Liver (tissue), 9 donors: ENCODE measurements around the gene LRRC61. TPM values are rescaled to one million over a fixed set of nuclear protein-coding genes. Genes with fewer than 3 reads are reported as not detected.

ENCODE experiments used
- DNase-seq: peaks from one replicate; pipeline ENCODE4 v3.0.0-alpha.2; 2017; ENCODE audit warnings: low spot score
- H3K27ac ChIP-seq, 2 donors: one replicate each; pipeline ENCODE4 v1.7.0; 2013; ENCODE audit warnings: inconsistent platforms in 2 of 2, low read length in 2 of 2, control low read depth in 1 of 2, low read depth in 1 of 2, mild to moderate bottlenecking in 1 of 2
- H3K27me3 ChIP-seq, 4 donors: one replicate each; pipeline versions ENCODE4 v1.6.1 to v1.7.0; 2013; ENCODE audit warnings: low read length in 3 of 4, inconsistent platforms in 1 of 4, mild to moderate bottlenecking in 1 of 4, moderate library complexity in 1 of 4; ENCODE audit not compliant: control insufficient read depth in 4 of 4, insufficient read depth in 4 of 4
- H3K36me3 ChIP-seq, 4 donors: one replicate each; pipeline versions ENCODE4 v1.6.1 to v1.7.0; 2013; ENCODE audit warnings: low read length in 3 of 4, mild to moderate bottlenecking in 3 of 4, low read depth in 1 of 4, moderate library complexity in 1 of 4; ENCODE audit not compliant: control insufficient read depth in 4 of 4, insufficient read depth in 3 of 4
- H3K4me1 ChIP-seq, 4 donors: one replicate each; pipeline versions ENCODE4 v1.6.1 to v1.7.0; 2013; ENCODE audit warnings: low read length in 3 of 4, mild to moderate bottlenecking in 3 of 4, moderate library complexity in 1 of 4; ENCODE audit not compliant: control insufficient read depth in 4 of 4, insufficient read depth in 4 of 4
- H3K4me3 ChIP-seq, 3 donors: one replicate each; pipeline versions ENCODE4 v1.6.1 to v1.7.0; 2013; ENCODE audit warnings: low read length in 3 of 3, control low read depth in 1 of 3, low read depth in 1 of 3, mild to moderate bottlenecking in 1 of 3
- H3K9ac ChIP-seq, 2 donors: one replicate each; pipeline ENCODE4 v1.7.0; 2013; ENCODE audit warnings: low read length in 2 of 2, mild to moderate bottlenecking in 2 of 2, moderate library complexity in 2 of 2, control low read depth in 1 of 2, low read depth in 1 of 2
- H3K9me3 ChIP-seq, 4 donors: one replicate each; pipeline versions ENCODE4 v1.6.1 to v1.7.0; 2013; ENCODE audit warnings: low read length in 3 of 4; ENCODE audit not compliant: control insufficient read depth in 4 of 4
- EGR1 ChIP-seq, 2 donors: IDR thresholded peaks; 2 replicates each; pipeline ENCODE4 v1.6.1; 2016 to 2018; ENCODE audit warnings: antibody characterized with exemption in 2 of 2, low read depth in 2 of 2
- FOXA1 ChIP-seq: IDR thresholded peaks from 2 replicates; pipeline ENCODE4 v1.6.1; 2016; ENCODE audit warnings: antibody characterized with exemption
- FOXA2 ChIP-seq: IDR thresholded peaks from 2 replicates; pipeline ENCODE4 v1.6.1; 2016; ENCODE audit warnings: antibody characterized with exemption
- GABPA ChIP-seq, 2 donors: IDR thresholded peaks in 1 of 2; conservative IDR thresholded peaks in 1 of 2; 2 replicates each; pipeline ENCODE4 v1.6.1; 2016; ENCODE audit warnings: antibody characterized with exemption in 2 of 2, mild to moderate bottlenecking in 1 of 2, moderate library complexity in 1 of 2
- HNF4G ChIP-seq: IDR thresholded peaks from 2 replicates; pipeline ENCODE4 v1.6.1; 2016; ENCODE audit warnings: antibody characterized with exemption
- JUND ChIP-seq, 2 donors: IDR thresholded peaks; 2 replicates each; pipeline ENCODE4 v1.6.1; 2016; ENCODE audit warnings: antibody characterized with exemption in 2 of 2
- NR2F2 ChIP-seq: IDR thresholded peaks from 2 replicates; pipeline ENCODE4 v1.6.1; 2016; ENCODE audit warnings: antibody characterized with exemption
- RAD21 ChIP-seq, 2 donors: IDR thresholded peaks; 2 replicates each; pipeline ENCODE4 v1.6.1; 2016; ENCODE audit warnings: antibody characterized with exemption in 2 of 2, mild to moderate bottlenecking in 2 of 2
- RXRA ChIP-seq, 2 donors: IDR thresholded peaks; 2 replicates each; pipeline ENCODE4 v1.6.1; 2017 to 2018; ENCODE audit warnings: antibody characterized with exemption in 2 of 2, mild to moderate bottlenecking in 1 of 2
- SP1 ChIP-seq: IDR thresholded peaks from 2 replicates; pipeline ENCODE4 v1.6.1; 2018; ENCODE audit warnings: antibody characterized with exemption, mild to moderate bottlenecking
- TAF1 ChIP-seq: conservative IDR thresholded peaks from 2 replicates; pipeline ENCODE4 v1.6.1; 2016; ENCODE audit warnings: antibody characterized with exemption, mild to moderate bottlenecking
- WGBS: extraction: QIAGEN DNeasy Blood & Tissue Kit; methylation state at CpG from one replicate; pipeline ENCODE4 v1.1.7; 2013; 5-methylcytosine and 5-hydroxymethylcytosine counted together
- polyA plus RNA-seq, 2 donors: library from polyadenylated mRNA; stranded (reverse) in 1 of 2; unstranded in 1 of 2; fragments of 200-250 nt in 1 of 2; fragments of >200 nt in 1 of 2; fragmentation: Nextera tagmentation in 1 of 2; extraction: Ambion mirVana in 1 of 2; gene quantifications; one replicate each; pipeline versions ENCODE4 v1.2.1 to v1.2.3, GENCODE V29; 2013 to 2015
- total RNA-seq, 2 donors: library from RNA; depleted of rRNA; stranded (reverse); fragments of >200 nt; gene quantifications; one replicate each; pipeline ENCODE4 v1.2.3, GENCODE V29; 2014
- TF ChIP-seq, protein P1 (sequence below): IDR thresholded peaks from 2 replicates; pipeline ENCODE4 v1.6.1; 2016; ENCODE audit warnings: antibody characterized with exemption, mild to moderate bottlenecking
- TF ChIP-seq, protein P2 (sequence below): IDR thresholded peaks from 2 replicates; pipeline ENCODE4 v1.6.1; 2016; ENCODE audit warnings: antibody characterized with exemption
- TF ChIP-seq, protein P3 (sequence below): fragments of 150-350 bp; IDR thresholded peaks from 2 replicates; pipeline ENCODE4 v1.5.1; 2017; ENCODE audit warnings: improper control_type of control experiment, low read depth, low read length; ENCODE audit not compliant: missing input control
- TF ChIP-seq, protein P4 (sequence below): IDR thresholded peaks from 2 replicates; pipeline ENCODE4 v1.6.1; 2016; ENCODE audit warnings: antibody characterized with exemption
- donor health status: healthy.
- donor health status: healthy.
- donor health status: healthy.
- donor health status: healthy.
- donor health status: healthy.

Gene LRRC61
- total and polyA plus RNA-seq, 4 donors: 12.0 to 21.0 (median 15.6) TPM

DNA sequence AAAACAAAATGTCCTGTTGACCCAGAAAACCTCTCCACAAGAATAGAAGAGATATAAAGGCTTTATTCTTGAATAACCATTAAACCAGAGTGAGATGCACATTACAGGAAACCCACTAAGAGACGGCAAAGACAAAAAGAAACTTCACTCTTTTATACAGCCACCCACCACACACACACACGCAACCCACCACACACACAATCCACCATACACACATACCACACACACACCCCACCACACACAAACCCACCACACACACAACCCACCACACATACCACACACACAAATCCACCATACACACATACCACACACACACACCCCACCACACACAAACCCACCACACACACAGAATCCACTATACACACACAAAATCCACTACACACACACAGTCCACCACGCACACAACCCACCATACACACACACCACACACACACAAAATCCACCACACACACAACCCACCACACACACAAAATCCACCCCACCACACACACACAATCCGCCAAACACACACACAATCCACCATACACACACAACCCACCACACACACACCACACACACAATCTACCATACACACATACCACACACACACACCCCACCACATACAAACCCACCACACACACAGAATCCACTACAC lies 36.0 kb downstream of the LRRC61 start:
- Histone ChIP-seq H3K4me1 (peaks cover 0 to 26% (median 18%) of the 10 kb centered on the region in 4 donors), H3K36me3 (no peaks in the 10 kb centered on the region), H3K4me3 (no peak overlapping the region), H3K27ac (no peak overlapping the region), H3K9ac (no peak overlapping the region), H3K9me3 (no peaks in the 10 kb centered on the region), H3K27me3 (no peaks in the 10 kb centered on the region)
- no peak for DNase-seq
- 95% methylated on average over 4 of the region's 4 CpGs for WGBS
- TF ChIP-seq GABPA (IDR thresholded peaks at IDR 0.05 in 1 of 2, conservative IDR thresholded peaks at IDR 0.05 in 1 of 2) (no peak), HNF4G (no peak), JUND (IDR thresholded peaks at IDR 0.05) (no peak), SP1 (no peak), FOXA1 (no peak), TAF1 (no peak), NR2F2 (no peak)
- TF ChIP-seq, protein P1, sequence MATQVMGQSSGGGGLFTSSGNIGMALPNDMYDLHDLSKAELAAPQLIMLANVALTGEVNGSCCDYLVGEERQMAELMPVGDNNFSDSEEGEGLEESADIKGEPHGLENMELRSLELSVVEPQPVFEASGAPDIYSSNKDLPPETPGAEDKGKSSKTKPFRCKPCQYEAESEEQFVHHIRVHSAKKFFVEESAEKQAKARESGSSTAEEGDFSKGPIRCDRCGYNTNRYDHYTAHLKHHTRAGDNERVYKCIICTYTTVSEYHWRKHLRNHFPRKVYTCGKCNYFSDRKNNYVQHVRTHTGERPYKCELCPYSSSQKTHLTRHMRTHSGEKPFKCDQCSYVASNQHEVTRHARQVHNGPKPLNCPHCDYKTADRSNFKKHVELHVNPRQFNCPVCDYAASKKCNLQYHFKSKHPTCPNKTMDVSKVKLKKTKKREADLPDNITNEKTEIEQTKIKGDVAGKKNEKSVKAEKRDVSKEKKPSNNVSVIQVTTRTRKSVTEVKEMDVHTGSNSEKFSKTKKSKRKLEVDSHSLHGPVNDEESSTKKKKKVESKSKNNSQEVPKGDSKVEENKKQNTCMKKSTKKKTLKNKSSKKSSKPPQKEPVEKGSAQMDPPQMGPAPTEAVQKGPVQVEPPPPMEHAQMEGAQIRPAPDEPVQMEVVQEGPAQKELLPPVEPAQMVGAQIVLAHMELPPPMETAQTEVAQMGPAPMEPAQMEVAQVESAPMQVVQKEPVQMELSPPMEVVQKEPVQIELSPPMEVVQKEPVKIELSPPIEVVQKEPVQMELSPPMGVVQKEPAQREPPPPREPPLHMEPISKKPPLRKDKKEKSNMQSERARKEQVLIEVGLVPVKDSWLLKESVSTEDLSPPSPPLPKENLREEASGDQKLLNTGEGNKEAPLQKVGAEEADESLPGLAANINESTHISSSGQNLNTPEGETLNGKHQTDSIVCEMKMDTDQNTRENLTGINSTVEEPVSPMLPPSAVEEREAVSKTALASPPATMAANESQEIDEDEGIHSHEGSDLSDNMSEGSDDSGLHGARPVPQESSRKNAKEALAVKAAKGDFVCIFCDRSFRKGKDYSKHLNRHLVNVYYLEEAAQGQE: no peak
- TF ChIP-seq, protein P2, sequence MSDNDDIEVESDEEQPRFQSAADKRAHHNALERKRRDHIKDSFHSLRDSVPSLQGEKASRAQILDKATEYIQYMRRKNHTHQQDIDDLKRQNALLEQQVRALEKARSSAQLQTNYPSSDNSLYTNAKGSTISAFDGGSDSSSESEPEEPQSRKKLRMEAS: no peak
- TF ChIP-seq, protein P3, sequence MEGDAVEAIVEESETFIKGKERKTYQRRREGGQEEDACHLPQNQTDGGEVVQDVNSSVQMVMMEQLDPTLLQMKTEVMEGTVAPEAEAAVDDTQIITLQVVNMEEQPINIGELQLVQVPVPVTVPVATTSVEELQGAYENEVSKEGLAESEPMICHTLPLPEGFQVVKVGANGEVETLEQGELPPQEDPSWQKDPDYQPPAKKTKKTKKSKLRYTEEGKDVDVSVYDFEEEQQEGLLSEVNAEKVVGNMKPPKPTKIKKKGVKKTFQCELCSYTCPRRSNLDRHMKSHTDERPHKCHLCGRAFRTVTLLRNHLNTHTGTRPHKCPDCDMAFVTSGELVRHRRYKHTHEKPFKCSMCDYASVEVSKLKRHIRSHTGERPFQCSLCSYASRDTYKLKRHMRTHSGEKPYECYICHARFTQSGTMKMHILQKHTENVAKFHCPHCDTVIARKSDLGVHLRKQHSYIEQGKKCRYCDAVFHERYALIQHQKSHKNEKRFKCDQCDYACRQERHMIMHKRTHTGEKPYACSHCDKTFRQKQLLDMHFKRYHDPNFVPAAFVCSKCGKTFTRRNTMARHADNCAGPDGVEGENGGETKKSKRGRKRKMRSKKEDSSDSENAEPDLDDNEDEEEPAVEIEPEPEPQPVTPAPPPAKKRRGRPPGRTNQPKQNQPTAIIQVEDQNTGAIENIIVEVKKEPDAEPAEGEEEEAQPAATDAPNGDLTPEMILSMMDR: no peak

DNA sequence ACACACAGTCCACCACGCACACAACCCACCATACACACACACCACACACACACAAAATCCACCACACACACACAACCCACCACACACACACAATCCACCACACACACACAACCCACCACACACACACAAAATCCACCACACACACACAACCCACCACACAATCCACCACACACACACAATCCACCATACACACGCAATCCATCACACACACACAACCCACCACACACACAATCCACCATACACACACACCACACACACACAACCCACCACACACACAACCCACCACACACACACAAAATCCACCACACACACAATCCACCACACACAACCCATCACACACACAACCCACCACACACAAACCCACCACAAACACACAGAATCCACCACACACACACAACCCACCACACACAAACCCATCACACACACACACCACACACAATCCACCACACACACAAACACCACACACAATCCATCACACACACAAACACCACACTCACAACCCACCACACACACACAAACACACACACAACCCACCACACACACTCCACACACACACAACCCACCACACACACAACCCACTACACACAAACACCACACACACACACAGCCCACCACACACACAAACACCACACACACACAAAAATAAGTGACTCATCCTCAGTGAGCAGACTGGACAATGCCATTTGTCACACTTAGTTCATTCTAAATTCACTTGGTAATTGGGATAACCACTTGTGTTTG lies 36.6 kb downstream of the LRRC61 start:
- no peaks in the 10 kb centered on the region for H3K27me3 ChIP-seq
- no peak overlapping the region for H3K27ac ChIP-seq
- 99% methylated on average over 2 of the region's 2 CpGs for WGBS
- H3K36me3 ChIP-seq: no peaks in the 10 kb centered on the region
- H3K9ac ChIP-seq: no peak overlapping the region
- no peaks in the 10 kb centered on the region for H3K9me3 ChIP-seq
- peaks cover 0 to 20% (median 15%) of the 10 kb centered on the region in 4 donors for H3K4me1 ChIP-seq
- no peak for DNase-seq
- H3K4me3 ChIP-seq: no peak overlapping the region
- TF ChIP-seq, protein P2: no peak
- TF ChIP-seq, protein P1: no peak
- no peak for TF ChIP-seq HNF4G
- no peak for TF ChIP-seq RXRA (IDR thresholded peaks at IDR 0.05)
- no peak for TF ChIP-seq FOXA1
- TF ChIP-seq EGR1 (IDR thresholded peaks at IDR 0.05; ENCODE audit: low read depth in 2 of 2): no peak
- TF ChIP-seq JUND (IDR thresholded peaks at IDR 0.05): no peak
- no peak for TF ChIP-seq FOXA2
- no peak for TF ChIP-seq RAD21 (IDR thresholded peaks at IDR 0.05)
- TF ChIP-seq, protein P4, sequence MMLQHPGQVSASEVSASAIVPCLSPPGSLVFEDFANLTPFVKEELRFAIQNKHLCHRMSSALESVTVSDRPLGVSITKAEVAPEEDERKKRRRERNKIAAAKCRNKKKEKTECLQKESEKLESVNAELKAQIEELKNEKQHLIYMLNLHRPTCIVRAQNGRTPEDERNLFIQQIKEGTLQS: no peak
- TF ChIP-seq, protein P3: no peak
- TF ChIP-seq GABPA (IDR thresholded peaks at IDR 0.05 in 1 of 2, conservative IDR thresholded peaks at IDR 0.05 in 1 of 2): no peak
